ENCODE data around the gene RPL41.

- no peak for TF ChIP-seq POLR2A (IDR thresholded peaks at IDR 0.05)
- TF ChIP-seq, protein P1, sequence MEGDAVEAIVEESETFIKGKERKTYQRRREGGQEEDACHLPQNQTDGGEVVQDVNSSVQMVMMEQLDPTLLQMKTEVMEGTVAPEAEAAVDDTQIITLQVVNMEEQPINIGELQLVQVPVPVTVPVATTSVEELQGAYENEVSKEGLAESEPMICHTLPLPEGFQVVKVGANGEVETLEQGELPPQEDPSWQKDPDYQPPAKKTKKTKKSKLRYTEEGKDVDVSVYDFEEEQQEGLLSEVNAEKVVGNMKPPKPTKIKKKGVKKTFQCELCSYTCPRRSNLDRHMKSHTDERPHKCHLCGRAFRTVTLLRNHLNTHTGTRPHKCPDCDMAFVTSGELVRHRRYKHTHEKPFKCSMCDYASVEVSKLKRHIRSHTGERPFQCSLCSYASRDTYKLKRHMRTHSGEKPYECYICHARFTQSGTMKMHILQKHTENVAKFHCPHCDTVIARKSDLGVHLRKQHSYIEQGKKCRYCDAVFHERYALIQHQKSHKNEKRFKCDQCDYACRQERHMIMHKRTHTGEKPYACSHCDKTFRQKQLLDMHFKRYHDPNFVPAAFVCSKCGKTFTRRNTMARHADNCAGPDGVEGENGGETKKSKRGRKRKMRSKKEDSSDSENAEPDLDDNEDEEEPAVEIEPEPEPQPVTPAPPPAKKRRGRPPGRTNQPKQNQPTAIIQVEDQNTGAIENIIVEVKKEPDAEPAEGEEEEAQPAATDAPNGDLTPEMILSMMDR (IDR thresholded peaks at IDR 0.05), result no peak
Observed at GRCh38 chr12:56078427-56078826, 38.0 kb upstream of the RPL41 start.

All from esophagus squamous epithelium (tissue), 4 donors.